ENCODE measurements around the gene PPARGC1A.

The PPARGC1A gene

DNA sequence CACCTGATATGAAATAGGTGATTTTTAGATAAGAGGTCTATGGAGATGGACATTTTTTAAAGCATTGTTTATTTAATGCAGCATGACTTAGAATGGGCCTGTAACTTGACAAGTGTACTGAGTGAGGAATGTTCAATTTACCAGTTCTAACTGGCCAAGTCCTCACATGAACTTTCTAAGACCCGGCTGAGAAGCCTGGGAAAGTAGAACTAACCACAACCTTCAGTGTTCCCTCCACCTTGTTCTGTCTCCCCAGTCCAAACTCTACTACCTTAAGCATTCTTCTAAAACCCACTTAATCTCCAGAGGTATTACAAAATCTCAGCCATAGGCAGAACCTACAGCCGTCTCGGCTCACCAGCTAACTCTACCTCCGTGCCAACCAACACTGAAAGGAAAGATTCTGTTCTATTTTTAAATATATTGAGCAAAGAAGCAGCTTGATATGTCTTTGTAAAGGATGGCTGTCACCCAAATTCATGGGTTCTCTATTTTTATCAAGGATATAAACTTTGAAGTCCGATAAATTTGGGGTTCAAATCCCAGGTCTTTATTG lies 6.8 kb downstream of the PPARGC1A start:
- Mint-ChIP-seq H3K36me3 (ENCODE audit: low read depth) (no peaks in the 10 kb centered on the region), H3K4me3 (no peak overlapping the region), H3K4me1 (peaks cover 19% of the 10 kb centered on the region), H3K27ac (no peak overlapping the region), H3K9me3 (no peaks in the 10 kb centered on the region), H3K27me3 (ENCODE audit: low read depth, poor library complexity) (peaks cover 14% of the 10 kb centered on the region)
- DNase-seq = no peak
- TF ChIP-seq, protein P1, sequence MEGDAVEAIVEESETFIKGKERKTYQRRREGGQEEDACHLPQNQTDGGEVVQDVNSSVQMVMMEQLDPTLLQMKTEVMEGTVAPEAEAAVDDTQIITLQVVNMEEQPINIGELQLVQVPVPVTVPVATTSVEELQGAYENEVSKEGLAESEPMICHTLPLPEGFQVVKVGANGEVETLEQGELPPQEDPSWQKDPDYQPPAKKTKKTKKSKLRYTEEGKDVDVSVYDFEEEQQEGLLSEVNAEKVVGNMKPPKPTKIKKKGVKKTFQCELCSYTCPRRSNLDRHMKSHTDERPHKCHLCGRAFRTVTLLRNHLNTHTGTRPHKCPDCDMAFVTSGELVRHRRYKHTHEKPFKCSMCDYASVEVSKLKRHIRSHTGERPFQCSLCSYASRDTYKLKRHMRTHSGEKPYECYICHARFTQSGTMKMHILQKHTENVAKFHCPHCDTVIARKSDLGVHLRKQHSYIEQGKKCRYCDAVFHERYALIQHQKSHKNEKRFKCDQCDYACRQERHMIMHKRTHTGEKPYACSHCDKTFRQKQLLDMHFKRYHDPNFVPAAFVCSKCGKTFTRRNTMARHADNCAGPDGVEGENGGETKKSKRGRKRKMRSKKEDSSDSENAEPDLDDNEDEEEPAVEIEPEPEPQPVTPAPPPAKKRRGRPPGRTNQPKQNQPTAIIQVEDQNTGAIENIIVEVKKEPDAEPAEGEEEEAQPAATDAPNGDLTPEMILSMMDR (IDR thresholded peaks at IDR 0.05) = no peak

DNA sequence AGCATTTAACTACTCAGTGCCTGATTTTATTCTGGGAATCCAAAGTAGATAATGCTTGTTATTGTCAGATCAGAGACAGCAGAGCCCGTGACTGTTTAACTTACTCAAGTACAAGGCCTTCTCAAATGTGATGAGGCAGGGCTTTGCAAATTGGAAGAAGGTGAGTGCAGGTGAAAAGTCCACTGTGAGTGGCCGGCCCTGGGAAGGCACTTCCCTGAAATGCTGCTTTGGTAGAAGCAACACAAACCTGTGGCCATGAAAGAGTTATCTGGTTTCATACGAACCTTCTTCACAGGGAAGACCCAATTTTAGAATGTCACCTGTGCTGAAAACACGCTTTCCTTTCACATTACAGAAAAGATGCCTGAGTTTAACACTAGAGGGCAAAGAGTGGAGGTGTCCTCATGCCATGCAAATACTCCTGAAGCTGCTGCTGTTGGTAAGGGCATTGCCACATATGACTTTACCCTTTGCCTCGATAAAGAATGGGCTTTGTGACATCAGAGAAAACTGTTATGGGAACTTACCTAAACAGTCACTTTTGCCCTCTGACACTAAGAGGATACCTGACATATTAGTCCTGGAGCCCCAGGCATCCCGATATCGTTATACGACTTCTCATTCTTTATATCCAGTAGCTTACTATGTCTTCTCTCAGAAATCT lies 8.0 kb downstream of the PPARGC1A start:
- H3K27me3 Mint-ChIP-seq (ENCODE audit: low read depth, poor library complexity) = peaks cover 9% of the 10 kb centered on the region

DNA sequence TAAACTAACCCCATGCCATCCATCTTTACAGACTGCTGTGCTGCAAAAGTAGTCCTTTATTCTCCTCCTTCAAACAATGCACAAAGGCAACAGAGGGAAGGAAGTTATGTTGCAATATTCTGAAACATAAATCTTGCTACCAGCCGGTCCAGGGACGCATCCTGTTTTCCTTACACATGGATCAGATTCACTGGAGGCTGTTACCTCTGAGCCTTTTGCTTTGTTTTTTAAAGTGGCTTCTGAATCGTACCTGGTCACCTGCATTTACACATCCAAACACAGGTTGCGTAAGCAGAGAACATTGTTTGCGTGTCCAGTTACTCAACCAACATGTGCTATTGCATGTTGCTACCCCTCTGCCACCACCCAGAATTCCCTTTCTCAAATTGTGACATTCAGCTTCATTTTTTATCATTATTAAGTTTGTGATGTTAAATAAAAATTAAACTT lies 8.8 kb downstream of the PPARGC1A start:
- no peak overlapping the region for H3K27ac Mint-ChIP-seq
- TF ChIP-seq, protein P1 (IDR thresholded peaks at IDR 0.05) = no peak
- peaks cover 6% of the 10 kb centered on the region for H3K27me3 Mint-ChIP-seq (ENCODE audit: low read depth, poor library complexity)
- no peaks in the 10 kb centered on the region for H3K9me3 Mint-ChIP-seq
- no peak for DNase-seq
- H3K4me3 Mint-ChIP-seq = no peak overlapping the region
- H3K36me3 Mint-ChIP-seq (ENCODE audit: low read depth) = no peaks in the 10 kb centered on the region
- peaks cover 33% of the 10 kb centered on the region for H3K4me1 Mint-ChIP-seq

More for the DNA sequence above, 8.0 kb downstream of the PPARGC1A start:
- Mint-ChIP-seq H3K27ac (no peak overlapping the region), H3K9me3 (no peaks in the 10 kb centered on the region), H3K4me1 (peaks cover 27% of the 10 kb centered on the region), H3K36me3 (ENCODE audit: low read depth) (no peaks in the 10 kb centered on the region), H3K4me3 (no peak overlapping the region)
- TF ChIP-seq, protein P1 (IDR thresholded peaks at IDR 0.05) = no peak
- no peak for DNase-seq

DNA sequence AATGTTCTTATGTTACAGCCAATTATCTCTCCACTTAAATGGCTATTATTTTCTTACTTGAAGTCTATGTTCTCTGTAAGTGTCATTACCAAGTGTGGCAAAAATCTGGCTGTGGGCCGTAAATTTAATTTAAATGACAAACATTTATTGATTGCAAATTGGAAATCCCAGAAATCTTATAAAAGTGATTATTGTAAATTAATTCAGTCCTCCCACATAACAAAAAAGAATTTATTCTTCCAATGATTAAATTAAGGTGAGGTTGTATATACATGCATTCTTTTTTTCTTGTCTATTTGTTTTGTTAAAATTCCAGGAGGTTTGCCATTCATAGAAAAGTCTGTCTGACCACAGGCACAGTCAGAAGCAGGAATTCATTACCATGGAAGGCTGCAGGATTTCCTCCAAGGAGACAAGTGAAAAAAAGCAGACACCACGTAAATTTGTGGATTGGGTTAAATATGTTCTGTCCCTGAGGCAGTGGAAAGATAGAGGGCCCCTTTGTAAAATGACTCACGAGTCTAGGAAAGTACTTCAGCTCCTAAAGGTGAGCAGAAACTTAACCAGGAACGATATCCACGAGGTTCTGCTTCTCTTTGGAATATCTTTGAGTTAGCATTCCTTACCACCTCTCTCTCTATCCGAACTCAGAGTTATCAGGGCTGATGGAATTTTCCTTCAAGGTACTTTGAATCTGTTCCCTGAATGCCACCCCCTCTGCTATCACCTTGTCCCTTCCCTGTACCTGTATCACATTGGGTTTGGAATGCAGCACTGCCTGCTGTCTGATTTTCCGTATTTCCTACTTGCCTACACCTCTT lies 10.7 kb downstream of the PPARGC1A start:
- H3K36me3 Mint-ChIP-seq (ENCODE audit: low read depth) = no peaks in the 10 kb centered on the region
- no peaks in the 10 kb centered on the region for H3K9me3 Mint-ChIP-seq
- H3K27ac Mint-ChIP-seq = no peak overlapping the region
- TF ChIP-seq, protein P1 (IDR thresholded peaks at IDR 0.05) = no peak
- peaks cover 6% of the 10 kb centered on the region for H3K27me3 Mint-ChIP-seq (ENCODE audit: low read depth, poor library complexity)
- DNase-seq = no peak
- H3K4me3 Mint-ChIP-seq = no peak overlapping the region
- peaks cover 41% of the 10 kb centered on the region for H3K4me1 Mint-ChIP-seq

DNA sequence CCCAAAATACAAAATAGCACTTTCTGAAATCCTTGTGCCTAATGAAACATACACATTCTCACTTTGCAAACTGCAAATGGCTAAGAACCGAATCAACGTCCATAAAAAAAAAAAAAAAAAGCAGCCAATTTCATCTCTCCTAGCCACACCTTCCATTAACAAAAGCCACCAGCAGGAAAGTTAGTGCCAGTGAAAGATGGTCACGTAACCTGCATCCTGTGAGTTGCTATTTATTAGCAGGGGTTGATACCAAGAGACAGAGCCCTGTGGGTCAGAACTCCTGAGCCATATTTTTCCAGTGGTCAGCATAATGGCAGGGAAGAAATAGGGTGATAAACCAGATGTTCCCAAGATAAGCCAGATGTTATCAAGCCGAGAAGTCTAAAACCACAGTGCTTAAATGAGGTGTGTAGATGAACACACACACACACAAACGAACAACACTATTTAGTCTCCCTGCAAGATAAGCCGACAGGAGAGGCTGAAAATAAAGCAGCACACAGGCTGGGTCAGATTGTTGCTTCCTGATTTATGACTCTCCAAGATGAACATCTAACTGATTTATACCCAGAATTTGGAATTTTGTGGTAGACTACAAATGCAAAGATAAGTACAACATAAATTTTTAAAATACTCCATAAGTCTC lies 11.5 kb downstream of the PPARGC1A start:
- Mint-ChIP-seq H3K4me3 (no peak overlapping the region), H3K27me3 (ENCODE audit: low read depth, poor library complexity) (peaks cover 8% of the 10 kb centered on the region), H3K4me1 (peaks cover 47% of the 10 kb centered on the region), H3K36me3 (ENCODE audit: low read depth) (no peaks in the 10 kb centered on the region), H3K9me3 (no peaks in the 10 kb centered on the region), H3K27ac (no peak overlapping the region)
- DNase-seq = no peak
- TF ChIP-seq, protein P1 (IDR thresholded peaks at IDR 0.05) = no peak
